SK-N-SH treated with all-trans-retinoic acid at 6 μM for 48 hours (cell line): ENCODE measurements around the gene WDR74.

Source experiments
- ESRRG ChIP-seq: fragments of 250-450 bp; sonication (Bioruptor Pico); IDR thresholded peaks from 2 replicates; pipeline ENCODE4 v1.6.1; 2021; ENCODE audit warnings: mild to moderate bottlenecking
- ISL1 ChIP-seq: fragments of 250-450 bp; sonication (Bioruptor Pico); IDR thresholded peaks from 2 replicates; pipeline ENCODE4 v2.1.2; 2022; ENCODE audit warnings: mild to moderate bottlenecking, moderate library complexity
- ZFP3 ChIP-seq: fragments of 250-450 bp; sonication (Bioruptor Pico); IDR thresholded peaks from 2 replicates; pipeline ENCODE4 v1.5.0; 2020; ENCODE audit warnings: mild to moderate bottlenecking, moderate library complexity
- ZNF565 ChIP-seq: fragments of 450-650 bp; formaldehyde crosslinking; conservative IDR thresholded peaks from 2 replicates; pipeline ENCODE4 v1.5.0; 2020; ENCODE audit warnings: low read depth, mild to moderate bottlenecking, moderate library complexity
- ZNF8 ChIP-seq: fragments of 450-650 bp; formaldehyde crosslinking; IDR thresholded peaks from 2 replicates; pipeline ENCODE4 v1.5.0; 2020; ENCODE audit warnings: mild to moderate bottlenecking, moderate library complexity

DNA sequence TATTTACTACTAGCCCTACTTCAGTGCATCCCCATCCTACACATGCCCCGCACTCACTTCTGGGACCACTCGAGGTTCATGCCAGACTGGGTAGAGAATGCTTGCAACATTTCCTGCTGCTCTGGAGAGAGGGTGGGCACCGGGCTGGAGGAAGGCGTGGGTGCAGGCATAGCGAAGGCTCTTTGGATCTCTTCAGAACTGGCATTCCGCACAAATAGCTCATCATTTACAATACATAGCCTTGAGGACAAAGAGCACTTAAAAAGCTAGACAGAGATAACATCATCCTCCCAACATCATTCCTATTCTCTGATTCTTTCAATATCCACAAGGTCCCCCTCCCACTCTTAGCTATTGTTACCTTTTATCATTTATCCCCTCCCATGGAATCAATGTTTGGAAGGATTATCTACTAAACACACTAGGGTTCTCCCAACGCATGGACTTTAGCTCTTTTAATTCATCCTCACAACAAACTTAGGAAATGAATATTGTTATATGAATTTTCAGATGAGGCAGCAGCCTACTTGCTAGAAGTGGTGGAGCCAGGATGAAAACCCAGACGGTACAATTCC, 45.1 kb downstream of the WDR74 start:
- no peak for TF ChIP-seq ZNF8 (CRISPR knock-in tag)
- 0 out of 2 replicates have a peak, but pooled peaks have one; percentile 24 for TF ChIP-seq ISL1
- no peak for TF ChIP-seq ZFP3
- no peak for TF ChIP-seq ZNF565 (CRISPR knock-in tag)
- TF ChIP-seq ESRRG (CRISPR knock-in tag): no peak
